Ishikawa (cell line): ENCODE results near the gene PORCN.

Experiments used
- CEBPB ChIP-seq: IDR thresholded peaks from 2 replicates; pipeline ENCODE4 v1.6.1; 2012
- CREB1 ChIP-seq: IDR thresholded peaks from 2 replicates; pipeline ENCODE4 v1.6.1; 2012; ENCODE audit warnings: low read depth
- EGR1 ChIP-seq: IDR thresholded peaks from 2 replicates; pipeline ENCODE4 v1.6.1; 2012
- EP300 ChIP-seq: IDR thresholded peaks from 2 replicates; pipeline ENCODE4 v1.6.1; 2012; ENCODE audit warnings: borderline replicate concordance
- FOXM1 ChIP-seq: IDR thresholded peaks from 2 replicates; pipeline ENCODE4 v1.6.1; 2012; ENCODE audit warnings: low read depth, borderline replicate concordance
- MAX ChIP-seq: IDR thresholded peaks from 2 replicates; pipeline ENCODE4 v1.6.1; 2012
- NFIC ChIP-seq: IDR thresholded peaks from 2 replicates; pipeline ENCODE4 v1.6.1; 2012
- RAD21 ChIP-seq: IDR thresholded peaks from 2 replicates; pipeline ENCODE4 v1.6.1; 2012; ENCODE audit warnings: low read depth
- REST ChIP-seq: IDR thresholded peaks from 2 replicates; pipeline ENCODE4 v1.6.1; 2012; ENCODE audit warnings: low read depth, mild to moderate bottlenecking
- TAF1 ChIP-seq: IDR thresholded peaks from 2 replicates; pipeline ENCODE4 v1.6.1; 2012; ENCODE audit warnings: low read depth, mild to moderate bottlenecking
- TCF12 ChIP-seq: IDR thresholded peaks from 2 replicates; pipeline ENCODE4 v1.6.1; 2012; ENCODE audit warnings: low read depth
- TEAD4 ChIP-seq: IDR thresholded peaks from 2 replicates; pipeline ENCODE4 v1.6.1; 2012
- USF1 ChIP-seq: IDR thresholded peaks from 2 replicates; pipeline ENCODE4 v1.6.1; 2012
- YY1 ChIP-seq: IDR thresholded peaks from 2 replicates; pipeline ENCODE4 v1.6.1; 2012; ENCODE audit warnings: low read depth
- ZBTB7A ChIP-seq: IDR thresholded peaks from 2 replicates; pipeline ENCODE4 v1.6.1; 2012; ENCODE audit warnings: low read depth

Gene PORCN

GRCh38 chrX:48521353-48522243, 12.8 kb downstream of the PORCN start, which contains the start of gene EBP:
Gene EBP (plus strand): TSS chrX:48521808. CDS start chrX:48523772, 1,964 bp downstream.
- TF ChIP-seq REST (no peak), EP300 (no peak), YY1 (peak; percentile 74; the same call in 1 of the 2 replicates), CEBPB (no peak), FOXM1 (0 out of 2 replicates have a peak, but pooled peaks have one; percentile 33), EGR1 (no peak), RAD21 (no peak), USF1 (peak; percentile 68), TEAD4 (no peak), CREB1 (no peak), TAF1 (peak; percentile 58), MAX (peak; percentile 45), TCF12 (no peak)

- no peak for TF ChIP-seq TEAD4
- no peak for TF ChIP-seq EP300
- TF ChIP-seq USF1: no peak
- TF ChIP-seq MAX: no peak
- TF ChIP-seq RAD21: no peak
- no peak for TF ChIP-seq YY1
- no peak for TF ChIP-seq FOXM1
- no peak for TF ChIP-seq TCF12
- no peak for TF ChIP-seq NFIC
- no peak for TF ChIP-seq TAF1
- TF ChIP-seq CREB1: no peak
- TF ChIP-seq CEBPB: no peak
- TF ChIP-seq REST: no peak
- no peak for TF ChIP-seq ZBTB7A
- TF ChIP-seq EGR1: no peak
These were observed 13.5 kb downstream of the PORCN start for GRCh38 chrX:48522291-48522690.

DNA sequence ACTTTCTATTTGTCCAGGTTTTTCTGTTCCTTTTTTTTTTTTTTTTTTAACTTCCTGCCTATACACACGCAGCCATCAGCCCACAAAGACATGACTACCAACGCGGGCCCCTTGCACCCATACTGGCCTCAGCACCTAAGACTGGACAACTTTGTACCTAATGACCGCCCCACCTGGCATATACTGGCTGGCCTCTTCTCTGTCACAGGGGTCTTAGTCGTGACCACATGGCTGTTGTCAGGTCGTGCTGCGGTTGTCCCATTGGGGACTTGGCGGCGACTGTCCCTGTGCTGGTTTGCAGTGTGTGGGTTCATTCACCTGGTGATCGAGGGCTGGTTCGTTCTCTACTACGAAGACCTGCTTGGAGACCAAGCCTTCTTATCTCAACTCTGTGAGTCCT, 14.9 kb downstream of the PORCN start:
- TF ChIP-seq FOXM1: no peak
- TF ChIP-seq RAD21: no peak
- TF ChIP-seq EGR1: no peak
- TF ChIP-seq TAF1: no peak
- TF ChIP-seq NFIC: no peak
- TF ChIP-seq EP300: no peak
- no peak for TF ChIP-seq ZBTB7A
- TF ChIP-seq TEAD4: no peak
- TF ChIP-seq CREB1: no peak
- no peak for TF ChIP-seq MAX
- no peak for TF ChIP-seq YY1
- no peak for TF ChIP-seq USF1
- TF ChIP-seq TCF12: no peak
- no peak for TF ChIP-seq REST
- TF ChIP-seq CEBPB: no peak
